ENCODE results near the gene MARS1. TPM values are rescaled to one million over a fixed set of nuclear protein-coding genes. Genes with fewer than 3 reads are reported as not detected.

Gene MARS1
- total and polyA plus RNA-seq, 2 donors from 2014 or later: 62.8 to 158 TPM

DNA sequence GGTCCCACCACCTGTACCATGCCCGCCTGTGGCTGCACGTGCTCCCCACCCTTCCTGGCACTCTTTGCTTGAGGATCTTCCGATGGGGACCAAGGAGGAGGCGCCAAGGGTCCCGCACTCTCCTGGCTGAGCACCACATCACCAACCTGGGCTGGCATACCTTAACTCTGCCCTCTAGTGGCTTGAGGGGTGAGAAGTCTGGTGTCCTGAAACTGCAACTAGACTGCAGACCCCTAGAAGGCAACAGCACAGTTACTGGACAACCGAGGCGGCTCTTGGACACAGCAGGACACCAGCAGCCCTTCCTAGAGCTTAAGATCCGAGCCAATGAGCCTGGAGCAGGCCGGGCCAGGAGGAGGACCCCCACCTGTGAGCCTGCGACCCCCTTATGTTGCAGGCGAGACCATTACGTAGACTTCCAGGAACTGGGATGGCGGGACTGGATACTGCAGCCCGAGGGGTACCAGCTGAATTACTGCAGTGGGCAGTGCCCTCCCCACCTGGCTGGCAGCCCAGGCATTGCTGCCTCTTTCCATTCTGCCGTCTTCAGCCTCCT, 31.6 kb upstream of the MARS1 start:
- intact Hi-C loops (cut with DNase I): loop anchor here (10.0 kb wide), 1 partner anchor 191 kb away; no protein-coding TSS in a partner anchor
- Histone ChIP-seq H3K9me3 (ENCODE audit: control insufficient read depth in 2 of 3, insufficient read depth in 1 of 3, low read length in 3 of 3) (no peaks in the 10 kb centered on the region), H3K4me3 (ENCODE audit: low read length in 3 of 3) (no peak overlapping the region), H3K36me3 (ENCODE audit: control insufficient read depth in 2 of 3, insufficient read depth in 3 of 3, low read length in 3 of 3) (no peaks in the 10 kb centered on the region), H3K27me3 (ENCODE audit: control insufficient read depth, insufficient read depth, low read length) (no peaks in the 10 kb centered on the region), H3K4me1 (ENCODE audit: control insufficient read depth in 2 of 3, insufficient read depth in 2 of 3, low read depth in 1 of 3, low read length in 3 of 3) (peaks cover 0 to 12% (median 9%) of the 10 kb centered on the region in 3 donors), H3K27ac (ENCODE audit: low read depth in 2 of 2, low read length in 2 of 2) (no peak overlapping the region), H3K9ac (ENCODE audit: low read length in 3 of 3) (no peak overlapping the region)
- TF ChIP-seq, protein P1, sequence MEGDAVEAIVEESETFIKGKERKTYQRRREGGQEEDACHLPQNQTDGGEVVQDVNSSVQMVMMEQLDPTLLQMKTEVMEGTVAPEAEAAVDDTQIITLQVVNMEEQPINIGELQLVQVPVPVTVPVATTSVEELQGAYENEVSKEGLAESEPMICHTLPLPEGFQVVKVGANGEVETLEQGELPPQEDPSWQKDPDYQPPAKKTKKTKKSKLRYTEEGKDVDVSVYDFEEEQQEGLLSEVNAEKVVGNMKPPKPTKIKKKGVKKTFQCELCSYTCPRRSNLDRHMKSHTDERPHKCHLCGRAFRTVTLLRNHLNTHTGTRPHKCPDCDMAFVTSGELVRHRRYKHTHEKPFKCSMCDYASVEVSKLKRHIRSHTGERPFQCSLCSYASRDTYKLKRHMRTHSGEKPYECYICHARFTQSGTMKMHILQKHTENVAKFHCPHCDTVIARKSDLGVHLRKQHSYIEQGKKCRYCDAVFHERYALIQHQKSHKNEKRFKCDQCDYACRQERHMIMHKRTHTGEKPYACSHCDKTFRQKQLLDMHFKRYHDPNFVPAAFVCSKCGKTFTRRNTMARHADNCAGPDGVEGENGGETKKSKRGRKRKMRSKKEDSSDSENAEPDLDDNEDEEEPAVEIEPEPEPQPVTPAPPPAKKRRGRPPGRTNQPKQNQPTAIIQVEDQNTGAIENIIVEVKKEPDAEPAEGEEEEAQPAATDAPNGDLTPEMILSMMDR (IDR thresholded peaks at IDR 0.05; ENCODE audit: borderline replicate concordance, extremely low read depth, insufficient read depth): peak; percentile 61
- peak in 4 of 5 donors; percentile 61 to 87 (median 69) for DNase-seq
- no peak for FAIRE-seq

DNA sequence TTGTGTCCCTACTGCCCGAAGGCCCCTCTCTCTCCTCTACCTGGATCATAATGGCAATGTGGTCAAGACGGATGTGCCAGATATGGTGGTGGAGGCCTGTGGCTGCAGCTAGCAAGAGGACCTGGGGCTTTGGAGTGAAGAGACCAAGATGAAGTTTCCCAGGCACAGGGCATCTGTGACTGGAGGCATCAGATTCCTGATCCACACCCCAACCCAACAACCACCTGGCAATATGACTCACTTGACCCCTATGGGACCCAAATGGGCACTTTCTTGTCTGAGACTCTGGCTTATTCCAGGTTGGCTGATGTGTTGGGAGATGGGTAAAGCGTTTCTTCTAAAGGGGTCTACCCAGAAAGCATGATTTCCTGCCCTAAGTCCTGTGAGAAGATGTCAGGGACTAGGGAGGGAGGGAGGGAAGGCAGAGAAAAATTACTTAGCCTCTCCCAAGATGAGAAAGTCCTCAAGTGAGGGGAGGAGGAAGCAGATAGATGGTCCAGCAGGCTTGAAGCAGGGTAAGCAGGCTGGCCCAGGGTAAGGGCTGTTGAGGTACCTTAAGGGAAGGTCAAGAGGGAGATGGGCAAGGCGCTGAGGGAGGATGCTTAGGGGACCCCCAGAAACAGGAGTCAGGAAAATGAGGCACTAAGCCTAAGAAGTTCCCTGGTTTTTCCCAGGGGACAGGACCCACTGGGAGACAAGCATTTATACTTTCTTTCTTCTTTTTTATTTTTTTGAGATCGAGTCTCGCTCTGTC, 31.0 kb upstream of the MARS1 start:
- DNase-seq: no peak
- Histone ChIP-seq H3K27me3 (ENCODE audit: control insufficient read depth, insufficient read depth, low read length) (no peaks in the 10 kb centered on the region), H3K27ac (ENCODE audit: low read depth in 2 of 2, low read length in 2 of 2) (no peak overlapping the region), H3K9me3 (ENCODE audit: control insufficient read depth in 2 of 3, insufficient read depth in 1 of 3, low read length in 3 of 3) (no peaks in the 10 kb centered on the region), H3K4me3 (ENCODE audit: low read length in 3 of 3) (no peak overlapping the region), H3K4me1 (ENCODE audit: control insufficient read depth in 2 of 3, insufficient read depth in 2 of 3, low read depth in 1 of 3, low read length in 3 of 3) (peaks cover 0 to 13% (median 9%) of the 10 kb centered on the region in 3 donors), H3K36me3 (ENCODE audit: control insufficient read depth in 2 of 3, insufficient read depth in 3 of 3, low read length in 3 of 3) (no peaks in the 10 kb centered on the region), H3K9ac (ENCODE audit: low read length in 3 of 3) (no peak overlapping the region)
- TF ChIP-seq, protein P1 (IDR thresholded peaks at IDR 0.05; ENCODE audit: borderline replicate concordance, extremely low read depth, insufficient read depth): no peak
- no peak for FAIRE-seq
- intact Hi-C loops (cut with DNase I): loop anchor here (10.0 kb wide), 1 partner anchor 192 kb away; no protein-coding TSS in a partner anchor

- TF ChIP-seq, protein P1 (IDR thresholded peaks at IDR 0.05; ENCODE audit: borderline replicate concordance, extremely low read depth, insufficient read depth): no peak
- H3K27me3 ChIP-seq (ENCODE audit: control insufficient read depth, insufficient read depth, low read length): no peaks in the 10 kb centered on the region
- FAIRE-seq: no peak
- peak overlapping the region; percentile 79 to 84 for H3K27ac ChIP-seq (ENCODE audit: low read depth in 2 of 2, low read length in 2 of 2)
- peaks cover 0 to 13% (median 6%) of the 10 kb centered on the region in 3 donors for H3K4me1 ChIP-seq (ENCODE audit: control insufficient read depth in 2 of 3, insufficient read depth in 2 of 3, low read depth in 1 of 3, low read length in 3 of 3)
- H3K9ac ChIP-seq (ENCODE audit: low read length in 3 of 3): peak overlapping the region in 1 of 3 donors; percentile 75
- no peaks in the 10 kb centered on the region for H3K9me3 ChIP-seq (ENCODE audit: control insufficient read depth in 2 of 3, insufficient read depth in 1 of 3, low read length in 3 of 3)
- intact Hi-C loops (cut with DNase I): loop anchor here (10.0 kb wide), 1 partner anchor 194 kb away; no protein-coding TSS in a partner anchor
- H3K4me3 ChIP-seq (ENCODE audit: low read length in 3 of 3): peak overlapping the region in 2 of 3 donors; percentile 87 to 93
- H3K36me3 ChIP-seq (ENCODE audit: control insufficient read depth in 2 of 3, insufficient read depth in 3 of 3, low read length in 3 of 3): no peaks in the 10 kb centered on the region
- DNase-seq: no peak
Observed at GRCh38 chr12:57458665-57459054, 29.2 kb upstream of the MARS1 start.

All from kidney (tissue), 14 donors.